T47D (cell line): ENCODE results near the gene EPS8L2.
"Not testable (repeated sequence)": the region's sequence is repeated elsewhere in the genome, so short reads cannot be mapped to it uniquely, and the experiment has no call there.

ENCODE experiments used
- DNase-seq, 2 experiments: peaks; one replicate each; pipeline versions ENCODE4 v3.0.0 to v3.0.0-alpha.2; 2011 to 2012; ENCODE audit warnings: low read depth in 1 of 2, low spot score in 1 of 2
- JUND ChIP-seq: IDR thresholded peaks from 2 replicates; pipeline ENCODE4 v1.6.1; 2012; ENCODE audit warnings: low read depth
- in situ Hi-C: cut with HindIII; loops from 2 replicates; pipeline ENCODE4 v1.10.0; 2016; ENCODE audit warnings: low sequenced_read_pairs, low pct_unique_long_range_greater_than_20kb

The EPS8L2 gene

DNA sequence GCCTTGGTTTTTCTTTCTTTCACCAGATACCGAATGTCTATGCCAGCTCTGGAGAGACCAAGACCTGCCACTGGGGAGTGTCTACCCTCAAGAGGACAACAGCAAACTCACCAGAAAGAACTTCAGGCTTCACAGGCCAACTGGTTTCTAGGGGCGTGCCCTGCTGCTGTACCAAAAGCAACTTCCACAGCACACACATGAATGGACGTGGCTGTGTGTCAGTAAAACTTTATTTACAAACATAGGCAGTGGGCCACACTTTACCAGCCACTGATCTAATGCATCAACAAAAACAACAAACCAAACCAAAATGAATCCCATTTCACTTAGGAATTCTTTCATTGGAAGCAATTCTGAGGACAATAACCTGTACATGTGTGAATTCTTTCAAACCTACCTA is 27.7 kb upstream of the EPS8L2 start:
- no peak for DNase-seq
- no peak for TF ChIP-seq JUND
- in situ Hi-C loops, result no loop called here

DNA sequence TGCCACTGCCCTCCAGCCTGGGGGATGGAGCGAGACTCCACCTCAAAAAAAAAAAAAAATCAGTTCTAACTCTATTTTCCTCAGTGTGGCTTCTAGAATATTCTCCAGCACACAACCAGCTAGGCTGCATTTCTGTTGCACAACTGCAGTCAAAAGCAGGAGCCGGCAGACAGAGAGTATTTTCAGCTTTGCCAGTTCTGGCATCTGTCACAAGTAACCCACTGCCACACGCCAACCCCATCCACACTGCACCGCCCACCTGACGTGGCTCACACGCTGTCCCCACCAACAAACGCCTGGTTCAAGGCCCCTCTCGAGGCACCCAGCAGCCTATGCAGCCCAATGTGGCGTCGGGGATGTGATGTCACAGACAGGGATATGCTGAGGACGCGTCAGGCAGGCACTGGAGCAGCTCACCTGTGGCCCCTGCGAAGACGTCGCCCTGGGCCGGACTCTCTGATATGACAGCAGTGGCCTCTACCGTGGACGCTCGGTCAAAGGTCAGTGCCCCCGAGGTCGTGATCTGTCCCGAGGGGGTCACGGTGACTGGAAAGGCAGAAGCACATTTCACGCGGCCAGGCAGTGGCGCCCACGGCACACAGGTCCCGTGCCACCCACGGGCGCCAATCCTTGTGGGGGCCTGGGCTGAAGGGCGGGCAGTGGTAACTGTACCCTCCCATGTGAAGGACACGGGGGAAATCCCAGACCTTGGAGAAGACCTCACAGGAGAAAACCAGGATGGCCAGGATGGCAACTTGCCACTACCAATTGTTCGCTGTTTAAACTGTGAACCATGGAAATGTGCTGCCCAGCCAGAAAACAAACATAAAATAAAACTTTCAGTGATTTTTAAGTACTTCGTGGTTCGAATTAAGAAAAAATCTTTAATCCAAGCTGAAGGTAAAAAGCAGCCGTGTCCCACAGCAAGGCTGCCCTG is 26.5 kb upstream of the EPS8L2 start:
- in situ Hi-C loops, result no loop called here
- no peak for TF ChIP-seq JUND

DNA sequence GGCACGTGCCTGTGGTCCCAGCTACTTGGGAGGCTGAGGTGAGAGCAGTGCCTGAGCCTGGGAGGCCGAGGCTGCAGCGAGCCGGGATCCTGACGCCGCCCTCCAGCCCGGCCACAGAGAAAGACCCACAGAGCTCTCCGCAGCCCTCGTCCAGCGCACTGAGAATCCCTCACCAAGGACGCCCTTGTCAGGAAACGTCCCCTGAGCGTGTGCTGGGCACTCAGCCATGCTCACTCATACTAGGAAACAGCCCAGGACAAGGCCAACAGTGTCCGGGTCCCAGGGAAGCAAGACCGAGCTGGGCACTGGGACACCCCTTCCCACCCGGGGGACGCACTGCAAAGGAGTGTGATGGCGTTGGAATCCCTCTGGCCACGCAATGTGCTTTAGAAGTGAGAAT is 25.6 kb upstream of the EPS8L2 start:
- no peak for TF ChIP-seq JUND
- in situ Hi-C loops, result no loop called here
- no peak for DNase-seq

More for the DNA sequence above, 26.5 kb upstream of the EPS8L2 start:
- no peak for DNase-seq

DNA sequence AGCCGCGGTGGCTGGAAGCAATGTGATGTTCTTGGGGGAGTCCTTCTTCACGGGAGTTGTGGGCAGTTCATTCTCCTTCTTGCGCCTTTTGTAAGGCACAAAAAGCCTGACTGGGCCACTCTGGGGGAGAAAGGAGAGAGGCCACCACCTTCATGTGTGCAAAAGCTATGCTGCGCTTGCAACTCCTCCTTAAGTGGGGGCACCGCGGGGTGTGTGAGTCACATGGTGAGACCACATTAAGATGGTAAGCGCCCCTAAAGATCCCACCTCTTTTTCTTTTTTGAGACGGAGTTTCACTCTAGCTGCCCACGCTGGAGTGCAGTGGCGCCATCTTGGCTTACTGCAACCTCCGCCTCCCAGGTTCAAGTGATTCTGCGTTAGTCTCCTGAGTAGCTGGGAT is 25.1 kb upstream of the EPS8L2 start:
- no peak for DNase-seq
- in situ Hi-C loops, result no loop called here
- TF ChIP-seq JUND, result no peak

DNA sequence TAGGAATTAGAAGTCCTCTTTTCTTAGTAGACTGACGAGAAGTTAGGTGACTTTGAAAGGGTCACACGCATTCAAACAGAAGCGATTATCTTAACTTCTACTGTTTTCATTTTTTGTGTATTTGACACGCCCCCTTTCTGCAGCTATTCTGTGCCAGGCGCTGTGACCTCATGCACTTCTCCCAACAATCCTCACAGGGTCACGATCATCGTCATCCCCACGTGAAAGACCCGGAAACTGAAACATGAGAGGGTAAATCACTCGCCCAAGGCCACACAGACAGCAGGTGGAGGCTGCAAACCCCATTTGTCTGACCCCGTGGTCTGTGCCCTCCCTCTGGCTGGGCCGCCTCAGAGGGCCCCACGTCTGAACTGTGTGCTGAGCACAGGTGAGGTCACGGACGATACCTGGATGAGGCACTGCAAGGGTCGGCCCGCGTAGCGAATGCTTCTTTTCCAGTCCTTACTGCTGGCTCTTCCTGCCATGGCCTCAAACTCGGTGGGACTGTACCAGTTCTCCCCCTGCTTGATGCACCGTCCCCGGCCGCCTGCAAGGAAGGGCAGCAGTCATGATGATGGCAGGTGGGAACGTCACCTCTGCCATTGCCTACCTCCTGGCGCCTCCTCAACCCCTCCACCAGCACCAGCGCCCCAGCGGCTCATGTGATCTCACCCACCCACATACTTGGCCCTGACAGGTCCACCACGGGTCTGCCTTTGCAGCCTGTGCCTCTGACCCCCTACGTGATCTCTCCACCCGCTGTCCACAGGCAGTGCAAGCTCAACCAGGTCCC is 19.4 kb upstream of the EPS8L2 start:
- no peak for DNase-seq
- no peak for TF ChIP-seq JUND
- in situ Hi-C loops, result no loop called here

DNA sequence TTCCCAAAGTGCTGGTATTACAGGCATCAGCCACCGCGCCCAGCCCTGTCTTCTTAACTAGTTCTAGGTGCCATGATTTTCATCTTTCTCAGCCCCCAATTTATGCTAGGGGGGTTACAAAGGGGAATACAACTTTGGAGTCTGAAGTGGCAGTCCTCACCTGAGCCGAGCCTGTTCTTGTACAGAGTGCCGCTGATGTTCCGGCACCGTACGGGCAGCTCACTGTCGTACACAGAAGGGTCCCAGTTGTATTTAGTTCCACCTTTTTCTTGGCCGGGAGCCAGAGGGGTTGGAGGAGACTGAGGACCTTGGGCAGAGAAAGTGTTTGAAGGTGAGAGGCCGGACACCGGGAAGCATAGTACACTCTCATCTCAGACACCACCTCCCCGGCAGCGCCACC is 18.3 kb upstream of the EPS8L2 start:
- DNase-seq, result no peak
- in situ Hi-C loops, result no loop called here
- TF ChIP-seq JUND, result no peak

DNA sequence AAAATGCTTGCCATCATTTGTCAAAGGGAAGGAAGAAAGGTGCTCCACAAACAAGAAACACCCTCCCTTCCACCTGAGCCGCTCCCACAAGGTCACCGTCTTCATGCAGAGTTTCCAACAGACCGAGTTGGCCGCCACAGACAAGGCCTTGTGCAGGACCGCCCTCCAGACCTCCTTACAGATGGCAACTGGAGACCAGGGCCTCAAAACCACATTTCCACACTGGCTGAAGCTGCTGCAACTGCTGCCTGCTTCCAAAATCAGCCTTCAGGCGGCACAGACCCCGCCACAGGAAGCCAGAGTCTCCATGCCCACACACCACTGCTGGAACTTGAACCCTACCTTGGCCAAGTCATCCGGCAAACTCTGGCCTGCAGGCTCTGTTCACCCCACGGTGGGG is 17.4 kb upstream of the EPS8L2 start:
- in situ Hi-C loops, result no loop called here
- DNase-seq, result no peak
- no peak for TF ChIP-seq JUND

DNA sequence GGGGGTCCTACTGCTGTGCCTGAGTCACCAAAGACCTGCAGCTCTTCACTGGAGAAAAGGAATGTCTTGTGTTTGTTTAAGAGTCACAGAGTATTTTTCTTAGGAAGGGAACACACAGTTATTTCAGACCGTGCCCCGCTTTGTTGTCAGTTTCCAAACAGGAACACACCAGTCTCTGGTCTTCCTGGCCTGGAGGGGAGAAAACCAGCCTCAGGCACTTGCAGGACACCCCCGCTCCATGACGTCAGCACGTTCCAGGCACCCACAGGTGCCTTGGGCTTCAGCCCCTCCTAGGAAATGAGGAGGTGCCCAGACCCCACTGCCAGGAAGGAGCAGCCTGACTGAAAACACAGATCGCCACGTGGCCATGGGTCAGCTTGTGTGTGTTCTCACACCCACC is 16.4 kb upstream of the EPS8L2 start:
- no peak for TF ChIP-seq JUND
- in situ Hi-C loops, result no loop called here
- no peak for DNase-seq

DNA sequence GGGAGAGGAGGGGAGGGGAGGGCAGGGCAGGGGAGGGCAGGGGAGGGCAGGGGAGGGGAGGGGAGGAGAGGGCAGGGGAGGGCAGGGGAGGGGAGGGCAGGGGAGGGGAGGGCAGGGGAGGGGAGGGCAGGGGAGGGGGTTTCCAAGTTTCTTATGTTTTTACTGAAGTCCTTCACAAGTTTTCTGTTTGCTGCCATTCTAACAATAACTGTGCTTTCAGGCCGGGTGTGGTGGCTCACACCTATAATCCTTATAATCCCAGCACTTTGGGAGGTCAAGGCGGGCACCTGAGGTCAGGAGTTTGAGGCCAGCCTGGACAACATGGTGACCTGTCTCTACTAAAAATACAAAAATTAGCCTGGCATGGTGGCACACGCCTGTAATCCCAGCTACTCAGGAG is 15.8 kb upstream of the EPS8L2 start:
- DNase-seq, in situ Hi-C loops: not testable (repeated sequence)

DNA sequence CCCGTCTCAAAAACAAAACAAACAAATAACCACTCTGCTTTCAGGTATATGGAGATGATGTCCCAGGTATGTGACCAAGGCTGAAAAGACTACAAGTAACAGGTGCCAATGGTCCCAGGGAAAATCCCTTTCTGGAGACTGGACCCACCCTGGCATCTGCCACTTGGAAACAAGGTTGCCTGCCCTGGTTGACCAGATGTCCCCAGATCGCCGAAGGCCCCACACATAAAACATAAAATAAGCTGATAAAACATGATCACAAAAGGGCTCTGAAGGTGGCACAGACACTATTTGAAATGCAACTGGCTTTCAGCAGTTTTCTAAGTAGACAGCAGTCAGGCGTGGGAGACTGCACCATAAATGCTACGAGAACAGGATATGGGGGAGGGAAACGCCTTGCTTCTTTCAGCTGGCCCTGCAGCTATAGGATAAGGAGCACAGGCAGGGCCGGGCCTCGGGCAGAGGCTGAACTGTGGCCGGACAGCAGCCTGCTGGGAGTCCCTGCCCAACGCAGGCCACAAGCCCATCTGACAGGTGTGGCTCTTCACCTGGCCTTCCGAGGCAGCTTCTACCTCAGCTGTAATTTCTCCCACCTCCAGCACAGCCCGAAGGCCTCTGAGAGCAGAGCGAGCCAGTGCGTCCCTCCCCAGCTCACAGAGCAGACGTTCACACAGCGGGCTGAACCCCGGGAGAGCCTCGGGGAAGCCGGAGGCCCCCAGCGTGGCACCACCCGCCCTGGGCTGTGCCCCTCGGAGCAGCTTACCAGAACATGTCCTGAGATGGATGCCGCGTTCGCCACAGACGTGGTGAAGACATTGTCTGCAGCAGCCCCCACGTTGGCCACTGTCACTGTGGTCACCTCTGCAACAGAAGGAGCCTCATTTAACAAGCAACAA is 15.0 kb upstream of the EPS8L2 start:
- in situ Hi-C loops, result no loop called here
- TF ChIP-seq JUND, result no peak
- no peak for DNase-seq

DNA sequence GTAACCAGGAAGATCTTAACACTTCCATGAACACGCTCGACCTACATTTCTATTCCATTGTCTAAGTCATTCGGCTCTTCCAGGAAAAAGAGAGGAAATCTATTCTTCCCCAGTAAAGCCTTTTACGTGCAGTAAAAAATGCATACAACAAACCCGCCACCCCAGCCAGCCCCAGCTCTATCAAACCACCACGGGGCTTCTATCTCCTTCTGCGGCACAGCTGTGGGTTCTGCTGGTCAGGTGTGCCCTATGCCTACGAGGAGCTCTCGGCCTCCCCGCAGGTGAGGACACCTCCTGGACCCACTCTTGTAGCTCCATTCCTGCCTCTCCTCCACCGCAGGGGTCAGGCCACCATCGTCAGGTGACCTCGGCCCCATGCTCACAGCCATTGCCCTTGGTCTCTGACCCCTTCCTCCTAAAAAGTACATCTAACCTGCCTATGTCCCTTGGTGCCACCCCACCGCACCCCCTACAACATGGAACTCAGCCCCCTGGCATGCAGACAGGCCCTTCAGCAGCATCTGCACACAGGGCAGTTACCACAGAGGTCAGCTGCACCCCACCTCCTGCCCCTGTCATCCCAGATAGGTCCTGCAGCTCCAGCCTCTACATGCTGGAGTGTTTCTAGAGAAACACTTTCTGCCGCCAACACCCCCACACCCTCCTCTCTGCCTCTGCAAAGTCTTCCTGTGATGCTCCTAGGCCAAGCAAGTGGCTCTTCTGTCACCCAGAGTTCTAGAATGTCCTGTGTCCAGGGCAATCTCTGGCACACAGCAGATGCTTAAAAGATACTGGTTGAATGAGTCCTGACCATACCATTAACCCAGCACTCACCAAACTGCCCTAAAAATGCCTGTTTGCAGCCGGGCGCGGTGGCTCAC is 14.1 kb upstream of the EPS8L2 start:
- TF ChIP-seq JUND, result no peak
- in situ Hi-C loops, result no loop called here
- DNase-seq, result no peak
